Ascending aorta (tissue), 2 donors: ENCODE data around the gene C10orf62. TPM values are rescaled to one million over a fixed set of nuclear protein-coding genes. Genes with fewer than 3 reads are reported as not detected.
A peak's percentile ranks its signal among the peaks of the same experiment; 100 is the strongest.

Source experiments
- DNase-seq, 2 donors: peaks; one replicate each; pipeline ENCODE4 v3.0.0-alpha.2; 2019; ENCODE audit warnings: low spot score in 2 of 2
- H3K27ac ChIP-seq, 2 donors: fragments of 200-600 bp; sonication (generic); one replicate each; pipeline ENCODE4 v1.5.1; 2016 to 2017; ENCODE audit warnings: mild to moderate bottlenecking in 1 of 2
- H3K27me3 ChIP-seq: fragments of 200-600 bp; sonication (generic); one replicate; pipeline ENCODE4 v1.5.1; 2017
- H3K36me3 ChIP-seq, 2 donors: fragments of 200-600 bp; sonication (generic); one replicate each; pipeline ENCODE4 v1.5.1; 2016
- H3K4me1 ChIP-seq, 2 donors: fragments of 200-600 bp; sonication (generic); one replicate each; pipeline ENCODE4 v1.5.1; 2016 to 2017; ENCODE audit warnings: mild to moderate bottlenecking in 1 of 2
- H3K4me3 ChIP-seq, 2 donors: fragments of 200-600 bp; sonication (generic); one replicate each; pipeline ENCODE4 v1.5.1; 2016 to 2017; ENCODE audit warnings: mild to moderate bottlenecking in 1 of 2
- H3K9me3 ChIP-seq, 2 donors: fragments of 200-600 bp; sonication (generic); one replicate each; pipeline ENCODE4 v1.5.1; 2016
- CTCF ChIP-seq, 3 experiments: fragments of 200-600 bp in 2 of 3; fragments of 450-650 bp in 1 of 3; sonication (generic) in 2 of 3; IDR thresholded peaks; one replicate each; pipeline ENCODE4 v1.5.1; 2016 to 2019; ENCODE audit warnings: antibody characterized with exemption in 3 of 3, mild to moderate bottlenecking in 1 of 3, moderate library complexity in 1 of 3
- intact Hi-C: fragments of 100-400 bp; cut with DNase I; formaldehyde crosslinking; loops from one replicate; pipeline ENCODE4 v1.15.1; 2023
- total RNA-seq: library from RNA; depleted of rRNA; stranded (reverse); fragments of >200 nt; gene quantifications from one replicate; pipeline ENCODE4 v1.1.0, GENCODE V29; 2016

The C10orf62 gene
- total RNA-seq, 1 donor from 2014 or later: not detected

- Histone ChIP-seq H3K36me3 (no peaks in the 10 kb centered on the region), H3K9me3 (no peaks in the 10 kb centered on the region), H3K4me1 (no peaks in the 10 kb centered on the region), H3K27me3 (no peaks in the 10 kb centered on the region), H3K4me3 (no peak overlapping the region), H3K27ac (no peak overlapping the region)
- DNase-seq: no peak
- TF ChIP-seq CTCF (IDR thresholded peaks at IDR 0.05): no peak
- intact Hi-C loops: no loop called here
Measured at GRCh38 chr10:97618733-97619132, 29.2 kb downstream of the C10orf62 start.

GRCh38 chr10:97623277-97623676, 33.8 kb downstream of the C10orf62 start:
- H3K4me3 ChIP-seq: no peak overlapping the region
- no peak overlapping the region for H3K27ac ChIP-seq
- H3K36me3 ChIP-seq: no peaks in the 10 kb centered on the region
- H3K9me3 ChIP-seq: no peaks in the 10 kb centered on the region
- intact Hi-C loops: no loop called here
- H3K4me1 ChIP-seq: no peaks in the 10 kb centered on the region
- no peaks in the 10 kb centered on the region for H3K27me3 ChIP-seq
- TF ChIP-seq CTCF (IDR thresholded peaks at IDR 0.05): no peak
- DNase-seq: no peak

- Histone ChIP-seq H3K27me3 (no peaks in the 10 kb centered on the region), H3K4me3 (no peak overlapping the region), H3K27ac (peak overlapping the region in 1 of 2 donors; percentile 26), H3K4me1 (no peaks in the 10 kb centered on the region), H3K36me3 (no peaks in the 10 kb centered on the region), H3K9me3 (no peaks in the 10 kb centered on the region)
- intact Hi-C loops: no loop called here
- TF ChIP-seq CTCF (IDR thresholded peaks at IDR 0.05): no peak
- DNase-seq: no peak
Measured at GRCh38 chr10:97627731-97628130, 38.2 kb downstream of the C10orf62 start.

GRCh38 chr10:97628228-97628627, 38.7 kb downstream of the C10orf62 start:
- Histone ChIP-seq H3K4me1 (no peaks in the 10 kb centered on the region), H3K36me3 (no peaks in the 10 kb centered on the region), H3K27me3 (no peaks in the 10 kb centered on the region), H3K27ac (peak overlapping the region; percentile 17 to 26), H3K9me3 (no peaks in the 10 kb centered on the region), H3K4me3 (no peak overlapping the region)
- intact Hi-C loops: no loop called here
- no peak for TF ChIP-seq CTCF (IDR thresholded peaks at IDR 0.05)
- no peak for DNase-seq

- peaks cover 0 to 3% of the 10 kb centered on the region in 2 donors for H3K4me1 ChIP-seq
- TF ChIP-seq CTCF (IDR thresholded peaks at IDR 0.05): no peak
- DNase-seq: no peak
- intact Hi-C loops: no loop called here
- H3K4me3 ChIP-seq: no peak overlapping the region
- H3K9me3 ChIP-seq: no peaks in the 10 kb centered on the region
- no peak overlapping the region for H3K27ac ChIP-seq
- H3K27me3 ChIP-seq: no peaks in the 10 kb centered on the region
- H3K36me3 ChIP-seq: no peaks in the 10 kb centered on the region
Measured at GRCh38 chr10:97629289-97629688, 39.8 kb downstream of the C10orf62 start.

- Histone ChIP-seq H3K4me3 (no peak overlapping the region), H3K27ac (no peak overlapping the region), H3K4me1 (peaks cover 0 to 3% of the 10 kb centered on the region in 2 donors), H3K9me3 (no peaks in the 10 kb centered on the region), H3K36me3 (no peaks in the 10 kb centered on the region), H3K27me3 (no peaks in the 10 kb centered on the region)
- TF ChIP-seq CTCF (IDR thresholded peaks at IDR 0.05): no peak
- no peak for DNase-seq
- intact Hi-C loops: loop anchor here (5.0 kb wide), 1 partner anchor 204 kb away; the partner anchor contains the start of gene PGAM1
Measured at GRCh38 chr10:97631098-97631497, 41.6 kb downstream of the C10orf62 start.
